IMR-90 (cell line): ENCODE data around the gene CATSPER3. TPM values are rescaled to one million over a fixed set of nuclear protein-coding genes. Genes with fewer than 3 reads are reported as not detected.

Experiments used
- ATAC-seq: fragments of 200-7000 bp; cut with Tn5 transposase; 2 replicates; pipeline ENCODE4 v1.9.1; 2020; ENCODE audit warnings: low read depth, mild to moderate bottlenecking, moderate library complexity
- BruUV-seq: library from RNA; stranded (reverse); fragments of 400-500 nt; replicated peaks from 2 replicates; lab custom pipeline; 2021; lab: Mats Ljungman, UMichigan
- CTCF ChIA-PET: fragments of 300-600 bp; formaldehyde crosslinking; extraction: SDS; loops from one replicate; lab custom pipeline; 2021; ENCODE audit warnings: antibody characterized with exemption; lab: Yijun Ruan, JAX
- POLR2A ChIA-PET: fragments of 300-600 bp; sonication (Branson Sonifier 250); formaldehyde crosslinking; loops from one replicate; lab custom pipeline; 2022; ENCODE audit warnings: antibody characterized with exemption; ENCODE audit not compliant: unreplicated experiment; lab: Charles Lee
- DNase-seq: peaks from one replicate; pipeline ENCODE4 v3.0.0; 2013
- H2AFZ ChIP-seq: replicated peaks from 2 replicates; pipeline ENCODE3; 2013; ENCODE audit warnings: low read length, mild to moderate bottlenecking; ENCODE audit not compliant: poor library complexity
- H2AK5ac ChIP-seq: 2 replicates; pipeline ENCODE4 v1.6.1; 2013; ENCODE audit warnings: low read depth, low read length, inconsistent platforms
- H2AK9ac ChIP-seq: replicated peaks from 2 replicates; pipeline ENCODE3; 2013; ENCODE audit warnings: mild to moderate bottlenecking, low read depth, low read length, moderate library complexity; ENCODE audit not compliant: poor library complexity
- H2BK120ac ChIP-seq: 2 replicates; pipeline ENCODE4 v1.6.1; 2013; ENCODE audit warnings: low read depth, low read length, inconsistent platforms
- H2BK15ac ChIP-seq: 3 replicates; pipeline ENCODE4 v1.6.1; 2013; ENCODE audit warnings: low read depth, low read length, inconsistent platforms
- H2BK20ac ChIP-seq: 2 replicates; pipeline ENCODE4 v1.6.1; 2013; ENCODE audit warnings: low read depth, mild to moderate bottlenecking, inconsistent platforms, low read length, moderate library complexity
- H2BK5ac ChIP-seq: 2 replicates; pipeline ENCODE4 v1.6.1; 2013; ENCODE audit warnings: mild to moderate bottlenecking, low read depth, low read length, inconsistent platforms; ENCODE audit not compliant: poor library complexity, severe bottlenecking
- H3K14ac ChIP-seq: replicated peaks from 2 replicates; pipeline ENCODE4 v1.6.1; 2013; ENCODE audit warnings: low read depth, low read length, inconsistent platforms
- H3K18ac ChIP-seq: 2 replicates; pipeline ENCODE4 v1.6.1; 2013; ENCODE audit warnings: low read depth, low read length, control low read depth
- H3K23ac ChIP-seq: 2 replicates; pipeline ENCODE4 v1.6.1; 2013; ENCODE audit warnings: low read depth, low read length, inconsistent platforms
- H3K27ac ChIP-seq: 2 replicates; pipeline ENCODE4 v1.5.1; 2013; ENCODE audit warnings: mild to moderate bottlenecking, control low read depth, low read length; ENCODE audit not compliant: insufficient read depth
- H3K27me3 ChIP-seq: 2 replicates; pipeline ENCODE4 v1.6.1; 2013; ENCODE audit warnings: low read length; ENCODE audit not compliant: control insufficient read depth, insufficient read depth
- H3K36me3 ChIP-seq: 2 replicates; pipeline ENCODE4 v1.6.1; 2013; ENCODE audit warnings: low read length, mixed read lengths; ENCODE audit not compliant: control insufficient read depth, insufficient read depth
- H3K4ac ChIP-seq: 2 replicates; pipeline ENCODE4 v1.6.1; 2013; ENCODE audit warnings: low read depth, low read length, inconsistent platforms
- H3K4me1 ChIP-seq: 2 replicates; pipeline ENCODE4 v1.6.1; 2013; ENCODE audit warnings: low read length, mixed read lengths; ENCODE audit not compliant: control insufficient read depth, insufficient read depth
- H3K4me2 ChIP-seq: 2 replicates; pipeline ENCODE4 v1.6.1; 2013; ENCODE audit warnings: low read depth, mild to moderate bottlenecking, control low read depth, low read length, moderate library complexity
- H3K4me3 ChIP-seq: 2 replicates; pipeline ENCODE4 v1.5.1; 2013; ENCODE audit warnings: low read depth, mild to moderate bottlenecking, control low read depth, low read length, moderate library complexity; ENCODE audit not compliant: insufficient read depth
- H3K56ac ChIP-seq: 2 replicates; pipeline ENCODE4 v1.6.1; 2013; ENCODE audit warnings: low read length, inconsistent platforms; ENCODE audit not compliant: insufficient read depth; ENCODE audit errors: extremely low read depth
- H3K79me1 ChIP-seq, 2 experiments: 2 replicates each; pipeline ENCODE4 v1.6.1; 2013; ENCODE audit warnings: low read length in 2 of 2, inconsistent platforms in 1 of 2, low read depth in 1 of 2
- H3K9ac ChIP-seq: 2 replicates; pipeline ENCODE4 v1.6.1; 2013; ENCODE audit warnings: low read depth, low read length, control low read depth
- H3K9me1 ChIP-seq: 2 replicates; pipeline ENCODE4 v1.6.1; 2013; ENCODE audit warnings: low read length, inconsistent platforms; ENCODE audit not compliant: insufficient read depth
- H3K9me3 ChIP-seq: 2 replicates; pipeline ENCODE4 v1.6.1; 2013; ENCODE audit warnings: low read length; ENCODE audit not compliant: control insufficient read depth, insufficient read depth
- H4K20me1 ChIP-seq: 2 replicates; pipeline ENCODE4 v1.6.1; 2013; ENCODE audit warnings: low read length, inconsistent platforms; ENCODE audit not compliant: insufficient read depth
- H4K5ac ChIP-seq: 2 replicates; pipeline ENCODE4 v1.6.1; 2013; ENCODE audit warnings: mild to moderate bottlenecking, low read depth, low read length, control low read depth
- H4K8ac ChIP-seq, 2 experiments: 2 replicates each; pipeline ENCODE4 v1.6.1; 2013; ENCODE audit warnings: low read depth in 2 of 2, low read length in 2 of 2, control low read depth in 1 of 2, inconsistent platforms in 1 of 2
- H4K91ac ChIP-seq: 2 replicates; pipeline ENCODE4 v1.6.1; 2013; ENCODE audit warnings: low read depth, low read length, inconsistent platforms; ENCODE audit not compliant: insufficient read depth
- FOS ChIP-seq: fragments of 150-350 bp; IDR thresholded peaks from 2 replicates; pipeline ENCODE4 v1.6.1; 2016; ENCODE audit warnings: low read depth, low read length
- MAZ ChIP-seq: IDR thresholded peaks from 2 replicates; pipeline ENCODE4 v1.6.1; 2012; ENCODE audit warnings: low read depth, mild to moderate bottlenecking, low read length, improper control_type of control experiment, moderate library complexity, borderline replicate concordance
- RCOR1 ChIP-seq: IDR thresholded peaks from 2 replicates; pipeline ENCODE4 v1.6.1; 2012; ENCODE audit warnings: mild to moderate bottlenecking, low read length, improper control_type of control experiment; ENCODE audit not compliant: insufficient replicate concordance
- SMC3 ChIP-seq: fragments of 150-350 bp; IDR thresholded peaks from 2 replicates; pipeline ENCODE4 v1.6.1; 2016; ENCODE audit warnings: low read depth, mild to moderate bottlenecking, antibody characterized with exemption, low read length, moderate library complexity
- WGBS, 2 experiments: methylation state at CpG; one replicate each; pipeline versions ENCODE4 v1.1.5 to v1.1.7; 2013; ENCODE audit warnings: missing lambda C conversion rate in 2 of 2; ENCODE audit not compliant: insufficient read length in 1 of 2; ENCODE audit errors: extremely low coverage in 2 of 2; 5-methylcytosine and 5-hydroxymethylcytosine counted together
- dilution Hi-C: fragments of 300-500 bp; cut with HindIII; formaldehyde crosslinking; loops from one replicate; pipeline ENCODE4 v1.14.3; 2018; ENCODE audit warnings: low sequenced_read_pairs; ENCODE audit not compliant: unreplicated experiment
- in situ Hi-C: fragments of 300-500 bp; cut with MboI; formaldehyde crosslinking; loops from 3 replicates; pipeline ENCODE4 v1.14.3; 2019; ENCODE audit warnings: low sequenced_read_pairs, inconsistent platforms, mixed read lengths
- intact Hi-C: fragments of 100-400 bp; cut with micrococcal nuclease; formaldehyde crosslinking; loops from 2 replicates; pipeline ENCODE4 v1.10.0; 2022
- polyA plus RNA-seq, 3 experiments: library from polyadenylated mRNA; depleted of rRNA; stranded (reverse); fragments of >200 nt; gene quantifications; 2 replicates each; pipeline ENCODE4 v1.2.3, GENCODE V29; 2012; ENCODE audit warnings: low replicate concordance in 1 of 3
- total RNA-seq: library from RNA; depleted of rRNA; stranded (reverse); fragments of >200 nt; gene quantifications from 2 replicates; pipeline ENCODE4 v1.2.3, GENCODE V29; 2012

The CATSPER3 gene
- total and polyA plus RNA-seq, 2 of the 4 experiments (the other 2 are of a cell fraction) = under 0.01 to 0.12 TPM

GRCh38 chr5:135018457-135018856, 50.8 kb downstream of the CATSPER3 start:
- Histone ChIP-seq H2AFZ (no peak overlapping the region), H3K9me3 (no peaks in the 10 kb centered on the region), H3K27me3 (no peaks in the 10 kb centered on the region), H3K27ac (no peak overlapping the region), H2AK9ac (no peak overlapping the region), H2BK20ac (no peak overlapping the region), H4K20me1 (peaks cover 6% of the 10 kb centered on the region; the same call in 1 of the 2 replicates), H3K18ac (no peak overlapping the region), H3K9me1 (peaks cover 6% of the 10 kb centered on the region; the same call in 1 of the 2 replicates), H2BK120ac (no peak overlapping the region), H3K36me3 (peaks cover 4% of the 10 kb centered on the region; the same call in 1 of the 2 replicates), H4K91ac (no peak overlapping the region), H4K8ac (no peak overlapping the region), H3K4ac (no peak overlapping the region), H2BK15ac (no peak overlapping the region), H3K14ac (no peak overlapping the region), H3K4me3 (no peak overlapping the region), H2BK5ac (no peak overlapping the region), H3K9ac (no peak overlapping the region), H3K4me2 (no peak overlapping the region), H3K4me1 (peaks cover 7% of the 10 kb centered on the region; the same call in 1 of the 2 replicates), H3K23ac (no peak overlapping the region), H4K5ac (no peak overlapping the region), H2AK5ac (no peak overlapping the region), H3K56ac (no peak overlapping the region), H3K79me1 (peaks cover 0 to 6% of the 10 kb centered on the region in 2 experiments; a peak in 2 of 4 replicates)
- TF ChIP-seq RCOR1 (no peak), FOS (no peak), MAZ (no peak), SMC3 (no peak)
- in situ Hi-C loops = loop anchor here (10.0 kb wide), 1 partner anchor 316 kb away; no protein-coding TSS in a partner anchor
- dilution Hi-C loops = no loop called here
- no peak for DNase-seq
- no TSS peak for BruUV-seq
- ATAC-seq = no peak
- ChIA-PET CTCF (no interaction called here), POLR2A (no interaction called here)
- 100% methylated on average over 2 of the region's 4 CpGs; no CpG with 5 or more reads in 1 of the 2 experiments for WGBS, 2 experiments
- intact Hi-C loops = no loop called here
